Measurements from ENCODE around the gene LIX1. TPM values are rescaled to one million over a fixed set of nuclear protein-coding genes. Genes with fewer than 3 reads are reported as not detected.

LIX1 gene
- total RNA-seq, 1 donor from 2014 or later, result not detected

GRCh38 chr5:97056263-97056662 is 86.1 kb downstream of the LIX1 start:
- intact Hi-C loops (cut with DNase I), result no loop called here
- DNase-seq (ENCODE audit: missing footprints) (no peak), ATAC-seq (no peak)

- DNase-seq (ENCODE audit: missing footprints), result no peak
- intact Hi-C loops (cut with DNase I), result loop anchor here (5.0 kb wide), 1 partner anchor 113 kb away; no protein-coding TSS in a partner anchor
- no peak for ATAC-seq
Measured at GRCh38 chr5:97049175-97049574, 93.2 kb downstream of the LIX1 start.

GRCh38 chr5:97047076-97047475 is 95.3 kb downstream of the LIX1 start:
- ATAC-seq (no peak), DNase-seq (ENCODE audit: missing footprints) (no peak)
- intact Hi-C loops (cut with DNase I), result loop anchor here (5.0 kb wide), 1 partner anchor 115 kb away; no protein-coding TSS in a partner anchor

- no peak for ATAC-seq
- no peak for DNase-seq (ENCODE audit: missing footprints)
- intact Hi-C loops (cut with DNase I), result loop anchor here (5.0 kb wide), 1 partner anchor 116 kb away; no protein-coding TSS in a partner anchor
Measured at GRCh38 chr5:97046270-97046982, 96.0 kb downstream of the LIX1 start.

- DNase-seq (ENCODE audit: missing footprints), result no peak
- ATAC-seq, result peak; percentile 60
Measured at GRCh38 chr5:97044052-97044451, 98.4 kb downstream of the LIX1 start.

GRCh38 chr5:97043511-97043910 is 98.9 kb downstream of the LIX1 start:
- ATAC-seq (no peak), DNase-seq (ENCODE audit: missing footprints) (no peak)
- intact Hi-C loops (cut with DNase I), result loop anchor here (5.0 kb wide), 1 partner anchor 99 kb away; the partner anchor contains the start of gene LIX1

More at GRCh38 chr5:97044052-97044451, 98.4 kb downstream of the LIX1 start:
- intact Hi-C loops (cut with DNase I), result loop anchor here (5.0 kb wide), 1 partner anchor 98 kb away; the partner anchor contains the start of gene LIX1

- DNase-seq (ENCODE audit: missing footprints), result no peak
- ATAC-seq, result no peak
Measured at GRCh38 chr5:97042996-97043395, 99.4 kb downstream of the LIX1 start.

More at GRCh38 chr5:97042996-97043395, 99.4 kb downstream of the LIX1 start:
- intact Hi-C loops (cut with DNase I), result loop anchor here (5.0 kb wide), 1 partner anchor 99 kb away; the partner anchor contains the start of gene LIX1

Other genes starting within 250 kb of the LIX1 start
- 49.6 TPM for gene LNPEP, start 206.5 kb downstream of the LIX1 start, total RNA-seq
- gene RIOK2, start 40.6 kb upstream of the LIX1 start, total RNA-seq, result 18.3 TPM

Data from Right ventricle myocardium inferior (tissue), 1 donor.